GM20431 (cell line): ENCODE results near the gene IRX5.

Experiments
- in situ Hi-C: fragments of 300-500 bp; cut with MseI, MboI; formaldehyde crosslinking; loops from one replicate; pipeline ENCODE4 v1.15.0; 2020; ENCODE audit warnings: low sequenced_read_pairs; ENCODE audit not compliant: unreplicated experiment

Gene IRX5

DNA sequence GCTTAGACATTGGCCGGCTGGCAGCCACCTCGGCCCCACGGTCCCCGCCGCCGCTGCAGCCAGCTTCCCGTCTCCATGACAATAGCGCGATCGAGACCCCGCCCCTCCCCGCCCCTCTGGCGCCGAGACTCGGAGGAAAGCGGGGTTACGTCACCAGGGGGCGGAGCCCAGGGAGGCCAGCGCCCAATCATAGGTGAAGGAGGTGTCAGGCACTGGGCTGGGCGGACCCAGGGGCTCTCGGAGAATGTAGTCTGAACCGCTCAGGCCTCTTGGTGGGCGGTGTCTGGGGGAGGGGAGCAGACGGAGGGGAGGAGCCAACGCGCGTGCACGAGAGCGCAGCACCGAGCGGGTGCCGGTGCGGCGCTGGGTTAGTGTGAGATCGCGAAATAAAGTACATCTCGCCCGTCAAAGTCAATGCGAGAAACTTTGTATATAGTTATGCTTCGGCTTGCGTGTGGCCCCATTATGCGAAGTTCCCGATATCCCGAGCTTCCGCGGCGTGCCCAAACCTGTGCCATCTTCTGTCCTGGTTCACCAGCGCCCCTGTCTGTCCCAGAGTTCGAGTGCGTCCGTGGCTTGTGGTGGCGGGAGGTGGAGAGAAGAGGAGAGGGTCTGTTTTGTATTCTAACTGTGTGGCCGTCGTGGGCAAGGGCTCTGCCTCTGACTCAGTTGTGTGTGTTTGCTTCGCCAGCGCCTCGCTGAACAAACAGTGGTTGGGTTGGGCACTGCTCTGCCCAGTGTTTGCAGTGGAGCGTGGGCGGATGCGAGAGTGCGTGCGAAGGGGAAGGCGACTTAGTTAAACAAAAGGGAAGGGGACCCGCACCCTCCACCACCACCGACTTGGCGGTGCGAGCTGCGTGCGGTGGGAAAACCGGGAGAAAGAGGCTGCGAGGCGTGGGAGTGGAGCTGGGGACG lies 1.3 kb upstream of the IRX5 start:
- in situ Hi-C loops: no loop called here

DNA sequence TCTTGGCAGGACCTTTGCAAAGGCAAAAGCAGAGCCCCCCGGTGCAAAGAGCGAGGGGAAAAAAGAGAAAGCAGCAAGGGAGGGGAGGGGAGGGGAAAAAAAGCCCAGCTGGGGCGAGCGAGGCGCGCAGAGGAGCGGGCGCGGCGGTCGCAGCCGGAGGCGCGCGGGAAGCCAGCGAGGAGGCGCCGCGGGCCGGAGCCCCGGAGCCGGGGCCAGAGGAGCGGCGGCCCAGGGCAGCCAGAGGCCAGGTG lies 129 bp downstream of the IRX5 start:
- in situ Hi-C loops: no loop called here

DNA sequence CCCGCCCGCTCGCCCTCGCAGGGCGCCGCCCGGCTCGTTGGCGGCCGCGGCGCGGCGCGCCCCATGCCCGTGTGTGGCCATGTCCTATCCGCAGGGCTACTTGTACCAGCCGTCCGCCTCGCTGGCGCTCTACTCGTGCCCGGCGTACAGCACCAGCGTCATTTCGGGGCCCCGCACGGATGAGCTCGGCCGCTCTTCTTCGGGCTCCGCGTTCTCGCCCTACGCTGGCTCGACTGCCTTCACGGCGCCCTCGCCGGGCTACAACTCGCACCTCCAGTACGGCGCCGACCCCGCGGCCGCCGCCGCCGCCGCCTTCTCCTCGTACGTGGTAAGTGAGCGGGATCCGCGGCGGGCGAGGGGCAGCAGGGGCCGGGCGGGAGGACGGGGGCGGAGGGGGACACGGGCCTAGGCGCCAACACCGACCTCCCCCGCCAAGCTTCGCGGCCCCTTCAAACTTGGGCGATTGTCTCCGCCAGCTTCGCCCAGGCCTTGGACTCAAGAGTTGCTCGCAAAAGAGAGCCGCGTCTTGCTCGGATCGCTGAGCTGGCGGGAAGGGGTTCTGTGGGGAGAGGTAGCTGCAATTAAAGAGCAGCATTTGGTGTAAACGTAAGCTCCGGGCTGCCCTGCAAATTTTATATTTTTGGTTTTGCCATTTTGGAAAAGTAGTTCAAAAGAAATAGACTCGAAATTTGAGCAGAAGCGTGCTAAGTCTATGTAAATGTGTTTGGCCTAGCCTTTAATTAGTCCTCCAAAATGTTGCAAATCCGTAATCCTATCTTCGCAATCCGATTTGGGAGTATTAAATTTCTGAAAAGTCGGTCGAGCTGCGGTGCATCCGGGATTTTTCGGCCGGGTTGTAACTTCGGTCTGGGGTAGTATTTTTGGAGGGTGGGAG lies 702 bp downstream of the IRX5 start:
- in situ Hi-C loops: no loop called here

DNA sequence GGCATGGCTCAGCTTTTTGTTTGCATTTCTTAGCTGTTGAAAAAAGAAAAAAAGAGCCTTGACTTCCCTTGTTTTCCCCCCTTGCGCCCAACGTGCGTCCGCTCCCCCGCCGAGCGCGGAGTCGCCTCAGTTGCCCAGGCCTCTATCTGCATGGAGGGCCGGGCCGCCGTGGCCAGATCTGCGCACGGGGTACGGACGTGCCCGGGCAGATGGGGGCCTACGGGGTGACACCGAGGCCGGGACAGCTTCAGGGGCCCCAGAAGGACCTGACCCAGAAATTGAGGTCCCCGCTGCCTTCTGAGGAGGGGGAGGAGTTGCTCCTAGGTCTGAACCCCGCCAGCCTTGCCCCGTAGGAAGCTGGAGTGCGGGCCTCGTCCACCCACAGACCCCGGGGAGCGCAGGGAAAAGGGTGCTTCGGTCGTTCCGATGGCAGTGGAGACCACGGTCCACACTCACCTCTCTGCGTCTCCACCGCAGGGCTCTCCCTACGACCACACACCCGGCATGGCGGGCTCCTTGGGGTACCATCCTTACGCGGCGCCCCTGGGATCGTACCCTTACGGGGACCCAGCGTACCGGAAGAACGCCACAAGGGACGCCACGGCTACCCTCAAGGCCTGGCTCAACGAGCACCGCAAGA lies 1.5 kb downstream of the IRX5 start:
- in situ Hi-C loops: no loop called here

DNA sequence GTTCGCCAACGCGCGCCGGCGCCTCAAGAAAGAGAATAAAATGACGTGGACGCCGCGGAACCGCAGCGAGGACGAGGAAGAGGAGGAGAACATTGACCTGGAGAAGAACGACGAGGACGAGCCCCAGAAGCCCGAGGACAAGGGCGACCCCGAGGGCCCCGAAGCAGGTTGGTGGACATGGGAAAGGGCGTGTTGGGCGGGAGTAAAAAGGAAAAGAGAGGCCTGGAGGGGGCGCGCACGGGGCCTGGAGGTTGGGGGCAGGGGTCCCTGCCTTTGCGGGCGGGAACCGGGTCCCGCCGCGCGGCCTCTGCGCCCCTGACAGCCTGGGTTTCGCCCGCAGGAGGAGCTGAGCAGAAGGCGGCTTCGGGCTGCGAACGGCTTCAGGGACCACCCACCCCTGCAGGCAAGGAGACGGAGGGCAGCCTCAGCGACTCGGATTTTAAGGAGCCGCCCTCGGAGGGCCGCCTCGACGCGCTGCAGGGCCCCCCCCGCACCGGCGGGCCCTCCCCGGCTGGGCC lies 2.1 kb downstream of the IRX5 start:
- in situ Hi-C loops: no loop called here

DNA sequence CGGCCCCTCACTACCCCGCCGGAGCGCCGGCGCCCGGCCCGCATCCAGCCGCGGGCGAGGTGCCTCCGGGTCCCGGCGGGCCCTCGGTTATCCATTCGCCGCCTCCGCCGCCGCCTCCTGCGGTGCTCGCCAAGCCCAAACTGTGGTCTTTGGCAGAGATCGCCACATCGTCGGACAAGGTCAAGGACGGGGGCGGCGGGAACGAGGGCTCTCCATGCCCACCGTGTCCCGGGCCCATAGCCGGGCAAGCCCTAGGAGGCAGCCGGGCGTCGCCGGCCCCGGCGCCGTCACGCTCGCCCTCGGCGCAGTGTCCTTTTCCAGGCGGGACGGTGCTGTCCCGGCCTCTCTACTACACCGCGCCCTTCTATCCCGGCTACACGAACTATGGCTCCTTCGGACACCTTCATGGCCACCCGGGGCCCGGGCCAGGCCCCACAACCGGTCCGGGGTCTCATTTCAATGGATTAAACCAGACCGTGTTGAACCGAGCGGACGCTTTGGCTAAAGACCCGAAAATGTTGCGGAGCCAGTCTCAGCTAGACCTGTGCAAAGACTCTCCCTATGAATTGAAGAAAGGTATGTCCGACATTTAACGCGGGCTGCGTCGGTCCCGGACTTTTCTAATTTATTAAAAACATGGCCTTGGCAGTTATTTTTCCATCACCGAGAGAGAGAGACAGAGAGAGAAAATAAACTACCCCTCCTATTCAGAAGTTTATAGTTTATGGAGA lies 2.8 kb downstream of the IRX5 start:
- in situ Hi-C loops: no loop called here

DNA sequence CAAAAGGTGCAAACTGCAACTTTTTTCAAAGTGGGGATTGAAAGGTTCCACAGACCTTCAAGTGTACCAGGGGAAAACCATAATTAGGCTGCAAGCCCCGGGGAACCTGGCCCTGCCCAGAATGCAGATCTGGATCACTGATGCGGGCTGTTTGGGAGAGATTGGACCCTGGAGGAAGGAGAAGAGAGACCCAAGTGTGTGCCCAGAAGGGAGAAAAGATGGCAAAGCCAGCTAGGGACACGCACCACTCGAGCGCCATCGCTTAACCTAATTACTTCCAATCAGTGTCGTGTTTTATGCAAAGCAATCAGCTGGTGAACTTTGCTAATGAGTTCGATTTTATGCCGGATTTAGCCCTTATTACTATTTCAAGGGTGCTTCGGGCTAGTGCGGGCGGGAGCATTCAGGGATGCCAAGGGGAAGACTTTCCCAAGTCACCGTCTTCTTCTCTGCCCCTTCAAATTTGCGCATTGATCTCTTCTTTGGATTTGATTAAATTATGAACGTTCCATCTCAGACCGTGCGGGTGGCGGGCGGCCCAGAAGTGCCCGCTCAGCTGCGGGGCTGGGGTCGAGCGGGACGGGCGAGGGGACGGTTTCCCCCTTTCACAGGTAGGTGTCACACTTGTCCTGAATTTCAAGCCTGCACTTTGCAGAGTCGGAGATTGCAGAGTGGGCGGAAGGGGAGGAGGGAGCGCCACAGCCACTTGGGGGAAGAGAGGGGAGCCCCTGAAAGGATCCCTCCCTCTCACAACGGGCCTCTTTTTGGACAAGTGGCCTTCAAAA lies 4.0 kb downstream of the IRX5 start:
- in situ Hi-C loops: no loop called here

DNA sequence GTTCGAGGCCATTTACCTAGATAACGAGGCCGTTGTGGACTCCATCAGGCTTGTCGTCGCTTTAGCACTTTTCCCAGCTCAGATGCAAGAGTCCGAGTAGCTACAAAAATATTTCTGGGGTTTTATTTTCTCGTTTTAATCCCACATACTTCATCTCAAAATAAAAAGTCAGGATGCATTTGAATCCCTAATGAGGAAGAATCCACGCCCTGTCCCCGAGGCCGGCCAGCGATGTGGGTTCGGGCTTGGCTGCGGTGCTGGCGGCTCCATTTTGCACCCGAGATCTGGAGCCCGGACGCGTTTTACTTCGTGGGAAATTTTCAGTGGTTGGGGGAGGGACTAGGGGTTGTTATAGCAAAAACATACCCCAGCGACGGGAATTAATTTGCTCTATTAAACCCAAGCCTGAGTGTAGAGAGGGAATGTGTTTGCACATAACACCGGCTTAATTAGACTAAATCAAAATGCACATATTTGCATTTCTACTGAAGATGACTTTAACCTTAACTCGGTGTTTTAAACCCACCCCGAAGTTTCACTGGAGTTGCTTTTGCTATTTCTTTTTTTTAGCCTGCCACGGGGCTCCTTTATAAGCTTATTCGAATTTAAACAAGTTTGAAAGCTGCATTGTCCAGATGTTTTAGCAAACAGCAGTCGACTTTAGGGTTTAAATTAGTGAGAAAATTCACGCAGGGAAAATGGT lies 4.8 kb downstream of the IRX5 start:
- in situ Hi-C loops: no loop called here

DNA sequence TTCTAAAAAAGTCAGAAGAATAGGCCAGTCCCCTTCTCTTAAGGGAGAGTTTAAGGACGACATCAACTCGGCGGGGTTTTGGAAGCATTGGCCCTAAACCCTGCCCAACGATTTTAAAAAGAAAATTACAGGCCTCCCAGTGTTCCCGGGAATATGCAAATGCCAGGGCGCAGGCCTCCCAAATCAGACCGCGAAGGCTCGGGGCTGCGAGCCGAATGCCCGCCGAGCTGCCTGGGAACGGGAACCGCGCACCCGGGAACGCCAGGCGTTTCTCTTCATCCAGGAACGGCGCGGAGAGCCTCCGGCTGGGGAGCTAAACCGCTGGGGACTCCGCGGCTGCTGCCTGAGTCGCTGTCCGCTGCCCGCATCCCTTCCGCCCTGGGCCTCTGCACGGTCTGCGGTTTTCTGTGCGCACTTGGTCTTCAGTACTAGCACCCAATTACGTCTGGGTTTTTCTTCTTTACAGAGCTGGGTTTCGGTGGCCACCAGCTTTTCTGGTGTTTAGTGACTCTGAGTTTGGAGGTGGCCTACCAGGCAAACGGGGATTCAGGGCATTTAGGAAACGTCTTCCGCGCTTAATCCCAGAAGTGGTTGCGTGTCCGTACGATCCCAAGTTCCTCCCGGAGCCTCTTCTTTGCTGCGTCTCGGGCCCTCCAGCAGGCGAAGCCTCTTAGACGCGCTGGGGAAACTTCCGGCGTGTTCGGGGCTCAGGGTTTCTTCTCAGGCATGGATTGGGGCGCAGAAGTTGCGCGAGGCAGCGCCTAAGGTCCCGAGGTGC lies 5.7 kb downstream of the IRX5 start:
- in situ Hi-C loops: no loop called here

DNA sequence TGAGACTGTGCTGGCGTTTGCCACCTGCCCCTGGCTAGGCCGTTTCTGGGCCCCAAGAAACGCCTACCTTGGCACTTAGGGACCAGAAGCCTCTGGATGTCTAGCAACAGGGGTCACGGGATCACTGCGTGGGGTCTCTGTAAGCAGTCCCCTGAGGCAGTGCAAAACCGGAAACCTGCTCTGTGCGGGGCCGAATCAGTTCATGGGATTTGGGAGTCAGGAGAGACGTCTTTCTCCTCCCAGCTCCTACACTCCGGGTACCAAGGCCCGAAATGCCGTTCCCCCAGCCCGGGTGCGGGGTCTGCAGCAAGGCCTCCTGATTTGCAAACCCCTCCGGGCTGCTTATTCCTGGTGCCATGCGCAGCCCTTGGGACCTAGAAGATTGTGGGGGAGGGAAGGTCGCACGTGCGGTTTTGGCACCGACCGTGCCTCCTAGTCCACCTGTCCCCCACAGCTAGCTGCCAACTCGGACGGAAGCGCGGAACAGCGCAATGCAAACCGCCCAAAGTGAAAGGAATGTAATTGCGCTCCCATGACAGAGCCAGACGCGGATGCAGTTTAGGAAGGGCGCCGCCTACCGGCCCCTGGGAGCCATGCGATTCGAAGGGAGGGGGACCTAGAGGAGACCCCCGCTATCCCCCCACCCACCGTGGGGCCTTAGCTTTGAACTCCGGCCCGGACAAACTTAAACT lies 6.5 kb downstream of the IRX5 start:
- in situ Hi-C loops: no loop called here

DNA sequence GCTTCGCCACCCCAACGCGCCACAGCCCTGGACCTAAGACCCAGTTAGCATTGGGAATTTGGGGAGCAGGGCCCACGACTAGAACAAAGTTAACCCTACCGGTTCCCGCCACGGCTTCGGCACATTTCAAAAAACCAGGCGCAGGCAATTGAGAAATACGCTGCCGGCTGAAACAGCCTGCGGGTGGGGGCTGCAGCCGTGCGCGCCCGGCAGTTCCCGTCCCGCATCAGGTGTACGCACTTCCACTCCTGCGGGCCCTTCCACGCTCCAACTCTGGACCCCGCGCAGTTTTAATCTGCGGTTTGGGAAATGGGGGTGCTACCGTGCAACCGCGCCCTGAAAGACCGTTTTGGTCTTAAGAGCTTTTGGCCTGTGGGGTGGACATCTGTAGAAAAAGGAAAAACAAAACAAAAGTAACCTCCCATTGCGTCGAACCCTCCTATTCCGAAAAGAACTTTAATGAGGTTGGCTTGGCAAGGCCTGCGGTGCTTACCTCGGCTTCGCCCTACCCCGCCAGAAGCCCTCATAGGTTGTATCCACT lies 7.1 kb downstream of the IRX5 start:
- in situ Hi-C loops: no loop called here

DNA sequence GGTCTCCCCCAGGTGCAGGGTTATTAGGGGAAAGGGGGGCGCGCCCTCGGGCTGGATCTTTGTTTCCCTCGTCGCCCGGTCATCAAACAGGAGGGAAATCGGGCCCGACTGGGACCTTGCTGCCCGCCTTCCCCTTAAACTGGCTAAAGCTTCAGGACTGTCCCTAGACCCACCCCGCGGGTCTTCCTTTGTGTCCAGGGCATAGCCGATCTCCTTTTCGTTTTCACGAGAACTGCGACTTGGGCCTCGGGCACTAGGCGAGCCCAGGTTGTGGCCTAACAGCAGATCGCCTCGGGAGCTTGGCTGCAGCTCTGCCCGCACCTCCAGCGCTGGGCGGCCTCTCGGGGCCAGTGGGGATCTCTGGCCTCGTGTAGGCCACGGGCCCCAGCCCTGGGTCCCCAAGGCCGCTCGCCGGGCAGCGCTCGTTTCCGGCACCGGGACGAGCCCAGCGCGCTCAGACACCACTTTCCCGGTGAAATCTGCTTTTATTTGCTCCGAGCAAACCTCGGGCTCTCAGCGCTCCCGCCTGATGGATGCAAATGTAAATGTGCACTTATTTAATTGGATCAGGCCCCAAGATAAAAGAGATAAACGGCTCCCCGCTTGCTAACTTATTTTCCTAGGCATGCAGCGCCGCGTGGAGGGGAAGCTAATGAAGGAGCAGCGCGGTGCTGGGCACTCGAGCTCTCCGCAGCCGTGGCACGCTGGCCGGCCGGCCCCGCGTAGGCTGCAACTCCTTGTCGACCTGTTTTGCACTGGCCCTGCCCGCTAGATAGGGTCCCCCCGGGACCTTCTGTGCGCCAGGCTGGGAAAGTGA lies 7.8 kb downstream of the IRX5 start:
- in situ Hi-C loops: no loop called here

DNA sequence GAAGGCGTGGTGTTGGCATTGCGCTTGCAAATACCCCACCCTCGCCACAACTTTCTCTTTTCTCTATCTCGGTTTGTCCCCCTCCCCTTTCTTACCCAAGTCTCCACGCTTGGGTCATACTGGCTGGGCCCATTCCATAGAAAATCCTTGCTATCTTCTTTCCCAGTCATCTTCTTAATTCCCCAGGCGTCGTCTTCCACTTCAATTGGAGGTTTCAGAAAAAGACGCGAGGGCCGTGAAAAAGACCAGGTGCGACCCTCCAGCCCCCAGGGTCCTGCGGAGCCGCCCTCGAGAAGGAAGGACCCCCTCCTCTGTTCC lies 8.3 kb downstream of the IRX5 start:
- in situ Hi-C loops: no loop called here

DNA sequence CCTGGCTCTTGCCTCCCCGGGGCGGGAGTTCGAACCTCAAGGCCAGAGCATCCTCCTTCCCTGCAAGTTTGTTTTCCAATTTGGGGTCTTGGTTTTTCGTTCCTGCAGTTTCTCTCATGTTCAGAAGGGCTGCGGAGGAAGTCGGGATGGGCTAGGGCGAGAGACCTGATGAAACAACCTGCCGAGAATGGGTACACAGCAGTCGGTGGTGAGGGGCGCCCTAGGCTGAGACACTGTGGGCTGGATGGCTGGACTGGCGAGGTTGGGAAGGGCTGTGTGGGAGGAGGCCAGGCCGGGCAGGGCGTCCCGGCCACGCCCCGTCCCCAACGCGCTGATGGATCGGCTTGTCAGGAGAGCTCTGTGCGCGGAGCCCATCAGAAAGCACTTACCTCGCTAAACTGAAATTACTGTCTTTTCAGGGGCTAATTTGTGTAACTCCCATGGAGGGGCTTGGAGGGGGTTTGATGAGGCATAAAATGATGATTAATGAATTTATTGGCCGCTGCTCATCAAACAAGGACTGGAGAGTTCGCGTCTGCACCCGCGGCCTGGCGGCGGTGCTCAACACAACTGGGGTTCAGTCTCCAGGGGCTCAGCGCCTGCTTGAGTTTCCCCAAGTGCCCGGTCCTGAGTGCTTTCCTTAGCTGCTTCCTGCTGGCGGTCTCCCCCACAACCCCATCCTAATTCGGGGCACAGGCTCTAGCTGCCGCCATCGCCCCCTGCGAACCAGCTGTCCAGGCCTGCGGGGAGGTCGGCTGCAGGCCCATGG lies 9.0 kb downstream of the IRX5 start:
- in situ Hi-C loops: no loop called here

DNA sequence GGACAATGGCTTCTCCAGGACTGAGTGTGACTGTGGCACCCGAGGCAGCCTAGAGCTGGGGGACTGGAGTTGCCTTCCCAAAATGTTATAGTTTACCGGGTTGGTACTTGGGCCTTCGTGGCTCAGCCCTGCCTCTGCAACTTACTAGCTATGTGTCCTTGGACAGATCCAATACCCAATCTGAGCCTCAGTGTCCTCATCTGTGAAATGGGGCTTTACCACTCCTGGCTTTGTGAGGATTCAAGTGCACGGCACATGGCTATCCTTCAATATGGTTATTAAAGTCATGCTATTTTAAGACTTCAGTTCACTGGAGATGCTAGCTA lies 9.6 kb downstream of the IRX5 start:
- in situ Hi-C loops: no loop called here

DNA sequence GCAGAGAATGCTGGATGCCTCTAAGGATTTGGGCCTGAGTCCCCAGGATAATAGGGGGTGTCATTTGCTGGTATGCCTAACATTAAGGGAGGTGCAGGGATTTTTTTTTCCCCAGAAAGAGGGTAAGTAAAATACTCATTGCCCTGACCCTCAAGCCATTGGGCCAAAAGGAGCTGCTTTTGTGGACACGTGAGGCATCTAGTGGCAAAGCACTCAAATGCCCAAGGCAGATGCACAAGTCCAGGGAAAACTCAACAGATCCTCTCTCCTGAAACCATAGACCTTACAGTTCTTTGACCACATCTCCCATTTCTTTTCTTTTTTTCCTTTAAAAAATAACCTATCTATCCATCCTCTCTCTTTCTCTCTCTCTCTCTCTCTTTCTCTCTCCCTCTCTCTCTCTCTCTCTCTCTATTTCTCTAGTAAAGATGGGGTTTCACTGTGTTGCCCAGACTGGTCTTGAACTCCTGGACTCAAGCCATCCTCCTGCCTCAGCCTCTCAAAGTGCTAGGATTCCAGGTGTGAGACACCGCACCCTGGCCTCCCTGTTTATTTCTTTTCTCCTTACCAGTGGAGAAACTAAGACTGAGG lies 11.8 kb downstream of the IRX5 start:
- in situ Hi-C loops: no loop called here
